Measurements from ENCODE around the gene UBXN1. TPM values are rescaled to one million over a fixed set of nuclear protein-coding genes. Genes with fewer than 3 reads are reported as not detected.
A peak's percentile ranks its signal among the peaks of the same experiment; 100 is the strongest.

The UBXN1 gene
- total RNA-seq, 2 donors from 2014 or later: 136 to 179 TPM

DNA sequence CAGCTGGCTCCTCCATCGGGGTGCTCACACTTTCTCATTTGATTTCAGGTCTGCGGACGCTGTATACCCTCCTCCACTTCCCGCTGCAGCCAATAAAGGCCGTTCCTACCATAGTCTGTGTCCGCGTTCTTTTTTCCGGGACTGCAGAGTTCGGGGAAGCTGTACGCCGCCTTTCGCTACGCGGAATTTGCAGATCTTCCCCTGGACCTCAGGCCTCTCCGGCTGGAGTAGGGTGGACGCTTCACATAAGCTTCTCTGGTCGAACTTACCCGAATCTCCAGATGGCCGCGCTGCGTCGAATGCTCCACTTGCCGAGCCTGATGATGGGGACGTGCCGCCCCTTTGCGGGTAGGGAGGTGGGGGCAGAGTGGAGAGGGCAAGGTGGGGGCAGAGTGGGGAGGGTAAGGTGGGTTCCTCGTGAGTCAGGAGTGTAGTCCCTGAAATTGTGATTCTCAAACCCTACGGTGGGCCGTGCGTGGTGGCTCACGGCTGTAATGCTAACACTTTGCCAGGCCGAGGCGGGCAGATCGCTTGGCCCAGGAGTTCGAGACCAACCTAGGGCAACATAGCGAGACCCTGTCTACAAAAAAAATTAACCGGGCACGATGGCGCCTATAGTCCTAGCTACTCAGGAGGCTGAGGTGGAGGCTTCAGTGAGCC lies 13.1 kb downstream of the UBXN1 start:
- peaks cover 11% of the 10 kb centered on the region for H3K4me1 ChIP-seq (replicated peaks)
- H3K4me3 ChIP-seq: peak overlapping the region; percentile 80 to 86
- DNase-seq (ENCODE audit: low spot score): peak; percentile 22
- H3K36me3 ChIP-seq: no peaks in the 10 kb centered on the region
- H3K9me3 ChIP-seq: no peaks in the 10 kb centered on the region
- no peaks in the 10 kb centered on the region for H3K27me3 ChIP-seq (replicated peaks; ENCODE audit: insufficient read depth)
- peak overlapping the region; percentile 87 to 90 for H3K27ac ChIP-seq
- intact Hi-C loops (cut with DNase I): no loop called here
- 1% methylated on average over 39 of the region's 39 CpGs for WGBS
- no peak for TF ChIP-seq POLR2AphosphoS5 (IDR thresholded peaks at IDR 0.05)
- no peak for TF ChIP-seq POLR2A (IDR thresholded peaks at IDR 0.05)
- TF ChIP-seq, protein P1, sequence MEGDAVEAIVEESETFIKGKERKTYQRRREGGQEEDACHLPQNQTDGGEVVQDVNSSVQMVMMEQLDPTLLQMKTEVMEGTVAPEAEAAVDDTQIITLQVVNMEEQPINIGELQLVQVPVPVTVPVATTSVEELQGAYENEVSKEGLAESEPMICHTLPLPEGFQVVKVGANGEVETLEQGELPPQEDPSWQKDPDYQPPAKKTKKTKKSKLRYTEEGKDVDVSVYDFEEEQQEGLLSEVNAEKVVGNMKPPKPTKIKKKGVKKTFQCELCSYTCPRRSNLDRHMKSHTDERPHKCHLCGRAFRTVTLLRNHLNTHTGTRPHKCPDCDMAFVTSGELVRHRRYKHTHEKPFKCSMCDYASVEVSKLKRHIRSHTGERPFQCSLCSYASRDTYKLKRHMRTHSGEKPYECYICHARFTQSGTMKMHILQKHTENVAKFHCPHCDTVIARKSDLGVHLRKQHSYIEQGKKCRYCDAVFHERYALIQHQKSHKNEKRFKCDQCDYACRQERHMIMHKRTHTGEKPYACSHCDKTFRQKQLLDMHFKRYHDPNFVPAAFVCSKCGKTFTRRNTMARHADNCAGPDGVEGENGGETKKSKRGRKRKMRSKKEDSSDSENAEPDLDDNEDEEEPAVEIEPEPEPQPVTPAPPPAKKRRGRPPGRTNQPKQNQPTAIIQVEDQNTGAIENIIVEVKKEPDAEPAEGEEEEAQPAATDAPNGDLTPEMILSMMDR (IDR thresholded peaks at IDR 0.05): no peak

DNA sequence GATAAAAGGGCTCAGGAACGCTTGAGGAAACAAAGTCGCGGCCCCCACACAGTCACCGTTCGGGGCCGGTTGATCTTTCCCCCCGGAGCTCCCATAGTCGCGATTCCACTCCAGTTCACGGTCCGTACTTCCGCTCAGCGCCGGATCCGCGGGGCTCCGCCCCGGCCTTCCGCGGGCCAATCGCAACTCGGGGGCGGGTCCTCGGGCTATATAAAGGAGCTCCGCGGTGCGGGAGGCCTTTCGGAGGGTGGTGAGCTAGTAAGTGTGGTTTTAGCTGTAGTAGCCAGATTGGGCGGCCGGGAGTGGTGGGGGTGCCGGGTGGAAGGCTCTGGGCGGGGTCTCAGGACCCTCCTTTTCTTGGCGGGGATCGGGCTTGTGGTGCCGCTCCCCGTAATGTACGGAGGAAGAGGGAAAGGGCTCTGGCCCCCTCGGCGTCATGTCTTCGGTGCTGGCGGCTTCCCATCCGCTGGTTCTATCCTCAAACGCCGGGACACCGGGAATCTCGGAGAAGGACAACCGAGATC lies 13.7 kb downstream of the UBXN1 start, which contains the start of the genes C11orf98 and CSKMT:
Gene C11orf98 (minus strand): TSS at position 136 of the 524 bp plus-strand sequence. CDS start 41 bp downstream, at position 95.
Gene CSKMT (plus strand): TSS at position 238 of the 524 bp plus-strand sequence. CDS start 568 bp downstream, outside the sequence.
- H3K9me3 ChIP-seq: no peaks in the 10 kb centered on the region
- intact Hi-C loops (cut with DNase I): no loop called here
- H3K4me1 ChIP-seq (replicated peaks): peaks cover 10% of the 10 kb centered on the region
- WGBS: under 1% methylated on average over 42 of the region's 47 CpGs
- H3K27ac ChIP-seq: peak within 1 kb of the TSS; percentile 87 to 90
- no peaks in the 10 kb centered on the region for H3K36me3 ChIP-seq
- H3K27me3 ChIP-seq (replicated peaks; ENCODE audit: insufficient read depth): no peaks in the 10 kb centered on the region
- peak; percentile 97 for TF ChIP-seq POLR2AphosphoS5 (IDR thresholded peaks at IDR 0.05)
- peak; percentile 89 for TF ChIP-seq POLR2A (IDR thresholded peaks at IDR 0.05)
- TF ChIP-seq, protein P1 (IDR thresholded peaks at IDR 0.05): no peak
- DNase-seq (ENCODE audit: low spot score): peak; percentile 96
- peak within 1 kb of the TSS; percentile 80 to 86 for H3K4me3 ChIP-seq

DNA sequence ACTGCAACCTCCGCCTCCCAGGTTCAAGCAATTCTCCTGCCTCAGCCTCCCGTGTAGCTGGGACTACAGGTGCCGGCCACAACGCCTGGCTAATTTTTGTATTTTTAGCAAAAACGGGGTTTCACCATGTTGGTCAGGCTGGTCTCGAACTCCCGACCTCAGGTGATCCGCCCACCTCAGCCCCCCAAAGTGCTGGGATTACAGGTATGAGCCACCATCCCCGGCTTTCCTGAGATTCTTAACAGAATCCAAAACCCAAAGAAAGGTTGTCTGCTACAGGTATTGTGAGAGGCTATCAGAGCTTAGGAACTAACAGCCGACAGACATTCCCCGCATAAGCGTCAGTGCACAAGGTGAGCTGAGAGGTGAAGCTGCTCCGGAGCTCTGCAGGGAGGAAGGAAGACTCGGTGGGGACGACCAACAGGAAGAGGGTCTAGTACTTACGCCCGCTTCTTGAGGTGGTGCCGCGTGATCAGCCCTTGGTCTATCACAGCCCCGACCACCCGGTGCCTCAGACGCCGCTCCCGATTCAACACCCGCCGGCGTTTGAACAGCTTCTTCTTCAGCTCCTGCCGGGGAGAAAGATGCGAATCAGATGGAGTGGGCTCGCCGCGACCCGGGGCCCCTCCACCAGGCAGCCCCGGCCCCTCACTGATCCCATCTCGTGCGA lies 14.3 kb downstream of the UBXN1 start:
- no peak for DNase-seq (ENCODE audit: low spot score)
- 3% methylated on average over 34 of the region's 36 CpGs for WGBS
- Histone ChIP-seq H3K27me3 (replicated peaks; ENCODE audit: insufficient read depth) (no peaks in the 10 kb centered on the region), H3K4me3 (peak overlapping the region; percentile 80 to 86), H3K9me3 (no peaks in the 10 kb centered on the region), H3K27ac (peak overlapping the region; percentile 87 to 90), H3K4me1 (replicated peaks) (peaks cover 10% of the 10 kb centered on the region), H3K36me3 (no peaks in the 10 kb centered on the region)
- TF ChIP-seq, protein P1 (IDR thresholded peaks at IDR 0.05): no peak
- TF ChIP-seq POLR2A (IDR thresholded peaks at IDR 0.05): no peak
- TF ChIP-seq POLR2AphosphoS5 (IDR thresholded peaks at IDR 0.05): no peak
- intact Hi-C loops (cut with DNase I): no loop called here

DNA sequence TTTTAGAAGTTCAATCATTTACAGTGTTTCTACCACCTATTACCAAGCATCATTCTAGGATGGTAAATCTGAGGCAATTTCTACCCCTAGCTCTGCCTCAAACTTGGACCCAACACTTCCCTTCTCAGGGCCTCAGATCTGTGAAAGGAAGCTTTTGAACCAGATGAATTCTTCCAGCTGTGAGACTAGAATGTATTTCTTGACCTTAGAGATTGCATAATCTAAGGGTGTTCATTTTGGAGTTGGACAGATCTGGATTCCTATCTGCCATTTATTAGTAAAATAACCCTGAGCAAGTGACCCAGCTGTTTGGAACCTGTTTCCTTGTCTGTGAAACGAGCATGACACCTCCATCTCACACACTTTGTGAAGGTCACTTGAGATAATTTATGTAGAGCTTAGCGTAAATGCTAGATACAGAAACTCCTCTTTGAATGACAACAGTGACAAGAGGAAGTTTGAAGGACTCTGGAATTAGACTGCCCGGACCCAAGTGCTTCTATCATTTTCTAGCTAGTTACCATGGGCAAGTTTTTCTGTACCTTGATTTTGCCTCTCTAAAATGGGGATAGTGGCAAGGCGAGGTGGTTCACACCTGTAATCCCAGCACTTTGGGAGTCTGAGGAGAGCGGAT lies 22.0 kb downstream of the UBXN1 start:
- intact Hi-C loops (cut with DNase I): no loop called here
- Histone ChIP-seq H3K27ac (no peak overlapping the region), H3K4me3 (no peak overlapping the region), H3K27me3 (replicated peaks; ENCODE audit: insufficient read depth) (no peaks in the 10 kb centered on the region), H3K9me3 (no peaks in the 10 kb centered on the region), H3K4me1 (replicated peaks) (peaks cover 6% of the 10 kb centered on the region), H3K36me3 (no peaks in the 10 kb centered on the region)
- WGBS: 51% methylated on average over 5 of the region's 5 CpGs
- TF ChIP-seq, protein P1 (IDR thresholded peaks at IDR 0.05): no peak
- TF ChIP-seq POLR2A (IDR thresholded peaks at IDR 0.05) (no peak), POLR2AphosphoS5 (IDR thresholded peaks at IDR 0.05) (no peak)
- no peak for DNase-seq (ENCODE audit: low spot score)
